B cell (primary cell): ENCODE data around the gene GNG13. TPM values are rescaled to one million over a fixed set of nuclear protein-coding genes. Genes with fewer than 3 reads are reported as not detected.

Experiments used
- ATAC-seq: fragments of 200-7000 bp; cut with Tn5 transposase; one replicate; pipeline ENCODE4 v1.10.0; 2021; ENCODE audit warnings: low read depth, mild to moderate bottlenecking, moderate number of reproducible peaks, moderate library complexity
- CTCF ChIA-PET: fragments of 350-600 bp; sonication (Branson Sonifier 250); formaldehyde crosslinking; loops from one replicate; lab custom pipeline; 2021; ENCODE audit warnings: antibody characterized with exemption, inconsistent platforms; lab: Charles Lee
- POLR2A ChIA-PET: fragments of 350-600 bp; sonication (Branson Sonifier 250); formaldehyde crosslinking; loops from one replicate; lab custom pipeline; 2021; ENCODE audit warnings: antibody characterized with exemption; lab: Charles Lee
- DNase-seq: peaks from one replicate; pipeline ENCODE4 v3.0.0; 2013
- H2AFZ ChIP-seq: 2 replicates; pipeline ENCODE4 v1.6.1; 2012; ENCODE audit warnings: mild to moderate bottlenecking, low read depth, low read length; ENCODE audit not compliant: insufficient read depth, poor library complexity, severe bottlenecking
- H3K27ac ChIP-seq, 2 donors: 1 replicate in 1 of 2; 2 replicates in 1 of 2; pipeline ENCODE4 v1.5.1; 2012 to 2013; ENCODE audit warnings: low read length in 2 of 2, mild to moderate bottlenecking in 2 of 2, moderate library complexity in 1 of 2
- H3K27me3 ChIP-seq, 4 experiments: fragments of 200-600 bp in 1 of 4; sonication (generic) in 1 of 4; replicated peaks in 1 of 4; 1 replicate in 2 of 4; 2 replicates in 2 of 4; pipeline versions ENCODE4 v1.6.1 to v1.7.0; 2013 to 2016; ENCODE audit warnings: low read length in 3 of 4, mild to moderate bottlenecking in 2 of 4, mixed read lengths in 1 of 4, moderate library complexity in 1 of 4; ENCODE audit not compliant: insufficient read depth in 4 of 4, control insufficient read depth in 3 of 4; ENCODE audit errors: control extremely low read depth in 1 of 4
- H3K36me3 ChIP-seq, 2 experiments: replicated peaks in 1 of 2; 1 replicate in 1 of 2; 2 replicates in 1 of 2; pipeline versions ENCODE4 v1.6.1 to v1.7.1; 2013; ENCODE audit warnings: low read length in 1 of 2; ENCODE audit not compliant: insufficient read depth in 2 of 2, control insufficient read depth in 1 of 2; ENCODE audit errors: control extremely low read depth in 1 of 2, extremely low read depth in 1 of 2
- H3K4me1 ChIP-seq, 2 donors: fragments of 200-600 bp in 1 of 2; sonication (generic) in 1 of 2; 1 replicate in 1 of 2; 2 replicates in 1 of 2; pipeline versions ENCODE4 v1.5.1 to v1.6.1; 2013 to 2017; ENCODE audit warnings: low read length in 2 of 2; ENCODE audit not compliant: control insufficient read depth in 2 of 2, insufficient read depth in 2 of 2
- H3K4me2 ChIP-seq: replicated peaks from 2 replicates; pipeline ENCODE3; 2012; ENCODE audit warnings: mild to moderate bottlenecking, low read depth, low read length; ENCODE audit not compliant: poor library complexity, severe bottlenecking
- H3K4me3 ChIP-seq, 5 experiments: fragments of 200-600 bp in 1 of 5; sonication (generic) in 1 of 5; 1 replicate in 3 of 5; 2 replicates in 2 of 5; pipeline versions ENCODE4 v1.5.1 to v1.7.0; 2011 to 2016; ENCODE audit warnings: low read length in 4 of 5, mild to moderate bottlenecking in 4 of 5, low read depth in 2 of 5, control low read depth in 1 of 5, moderate library complexity in 1 of 5; ENCODE audit not compliant: insufficient read depth in 1 of 5; ENCODE audit errors: control extremely low read depth in 1 of 5, extremely low read depth in 1 of 5
- H3K79me2 ChIP-seq: fragments of 200-600 bp; sonication (generic); one replicate; pipeline ENCODE4 v1.6.0; 2016; ENCODE audit warnings: low read length; ENCODE audit not compliant: control insufficient read depth, insufficient read depth
- H3K9ac ChIP-seq: fragments of 200-600 bp; sonication (generic); 2 replicates; pipeline ENCODE4 v1.6.1; 2017; ENCODE audit warnings: mild to moderate bottlenecking, low read length, moderate library complexity
- H3K9me3 ChIP-seq, 3 donors: one replicate each; pipeline versions ENCODE4 v1.6.1 to v1.7.1; 2013; ENCODE audit warnings: low read length in 2 of 3; ENCODE audit not compliant: control insufficient read depth in 2 of 3, insufficient read depth in 1 of 3; ENCODE audit errors: control extremely low read depth in 1 of 3
- H4K20me1 ChIP-seq: 2 replicates; pipeline ENCODE4 v1.6.0; 2012; ENCODE audit warnings: mild to moderate bottlenecking, low read length; ENCODE audit not compliant: insufficient read depth, control insufficient read depth, poor library complexity, severe bottlenecking
- H3K27ac Mint-ChIP-seq: one replicate; pipeline ENCODE4 v1.8.0; 2021; ENCODE audit warnings: mixed read lengths
- H3K27me3 Mint-ChIP-seq: one replicate; pipeline ENCODE4 v1.8.0; 2021; ENCODE audit warnings: mixed read lengths
- H3K4me1 Mint-ChIP-seq: one replicate; pipeline ENCODE4 v1.8.0; 2021; ENCODE audit warnings: mixed read lengths
- H3K4me3 Mint-ChIP-seq: one replicate; pipeline ENCODE4 v1.8.0; 2021; ENCODE audit warnings: mixed read lengths
- H3K9me3 Mint-ChIP-seq: one replicate; pipeline ENCODE4 v1.8.0; 2022; ENCODE audit warnings: mixed read lengths; ENCODE audit not compliant: insufficient read depth
- CTCF ChIP-seq: fragments of 200-600 bp; IDR thresholded peaks from one replicate; pipeline ENCODE4 v1.8.0; 2022; ENCODE audit warnings: antibody characterized with exemption, mild to moderate bottlenecking
- EZH2 ChIP-seq: IDR thresholded peaks from 2 replicates; pipeline ENCODE4 v1.6.1; 2012; ENCODE audit warnings: borderline replicate concordance, low read depth, mild to moderate bottlenecking, moderate library complexity, low read length; ENCODE audit not compliant: insufficient read depth, poor library complexity, severe bottlenecking
- WGBS: methylation state at CpG from one replicate; pipeline ENCODE4 v1.1.5; 2013; ENCODE audit warnings: missing lambda C conversion rate; ENCODE audit not compliant: insufficient coverage; 5-methylcytosine and 5-hydroxymethylcytosine counted together
- intact Hi-C: fragments of 100-400 bp; cut with micrococcal nuclease; formaldehyde crosslinking; loops from one replicate; pipeline ENCODE4 v1.10.0; 2022
- polyA plus RNA-seq: library from polyadenylated mRNA; depleted of rRNA; stranded (reverse); fragments of >200 nt; gene quantifications from 2 replicates; pipeline ENCODE4 v1.2.3, GENCODE V29; 2012
- total RNA-seq, 2 donors: library from RNA; stranded (reverse); fragments of 120-200 nt in 1 of 2; gene quantifications; 1 replicate in 1 of 2; 2 replicates in 1 of 2; pipeline versions ENCODE4 v1.2.3 to v1.2.4, GENCODE V29; 2013 to 2022

GNG13 gene
- total and polyA plus RNA-seq, 2 donors (not counting 1 experiment from before 2014, with no cell fraction given) = not detected

GRCh38 chr16:762595-763268 is 37.8 kb downstream of the GNG13 start:
- ChIA-PET CTCF (no interaction called here), POLR2A (no interaction called here)
- Histone ChIP-seq H3K4me3 (no peak overlapping the region), H3K4me1 (no peaks in the 10 kb centered on the region), H3K27ac (no peak overlapping the region), H4K20me1 (no peaks in the 10 kb centered on the region), H3K9me3 (no peaks in the 10 kb centered on the region), H3K9ac (no peak overlapping the region), H3K79me2 (no peaks in the 10 kb centered on the region), H3K36me3 (no peaks in the 10 kb centered on the region), H3K4me2 (no peak overlapping the region), H2AFZ (no peak overlapping the region), H3K27me3 (no peaks in the 10 kb centered on the region)
- Mint-ChIP-seq H3K27me3 (peaks cover 5% of the 10 kb centered on the region), H3K9me3 (no peaks in the 10 kb centered on the region), H3K4me3 (no peak overlapping the region), H3K4me1 (no peaks in the 10 kb centered on the region), H3K27ac (no peak overlapping the region)
- DNase-seq = no peak
- WGBS = 91% methylated on average over 13 of the region's 17 CpGs
- TF ChIP-seq CTCF = no peak
- no peak for TF ChIP-seq EZH2
- intact Hi-C loops = no loop called here
- no peak for ATAC-seq

GRCh38 chr16:761625-762513 is 38.7 kb downstream of the GNG13 start:
- H3K4me3 ChIP-seq = no peak overlapping the region
- ATAC-seq (no peak), DNase-seq (no peak)
- H4K20me1 ChIP-seq = no peaks in the 10 kb centered on the region
- 81% methylated on average over 20 of the region's 22 CpGs for WGBS
- no peak overlapping the region for H3K27ac ChIP-seq
- POLR2A ChIA-PET = no interaction called here
- H3K27me3 ChIP-seq = peaks cover 0 to 2% (median 0%) of the 10 kb centered on the region in 4 experiments
- no peak overlapping the region for H3K4me3 Mint-ChIP-seq
- H3K4me1 ChIP-seq = no peaks in the 10 kb centered on the region
- intact Hi-C loops = no loop called here
- H3K9me3 Mint-ChIP-seq = no peaks in the 10 kb centered on the region
- no peak overlapping the region for H3K27ac Mint-ChIP-seq
- no peaks in the 10 kb centered on the region for H3K4me1 Mint-ChIP-seq
- peaks cover 9% of the 10 kb centered on the region for H3K27me3 Mint-ChIP-seq
- no peak overlapping the region for H3K9ac ChIP-seq
- CTCF ChIA-PET = no interaction called here
- TF ChIP-seq EZH2 (no peak), CTCF (no peak)
- H3K79me2 ChIP-seq = no peaks in the 10 kb centered on the region
- H3K36me3 ChIP-seq = no peaks in the 10 kb centered on the region
- no peak overlapping the region for H3K4me2 ChIP-seq
- peaks cover 0 to under 1% (median 0%) of the 10 kb centered on the region in 3 donors for H3K9me3 ChIP-seq
- H2AFZ ChIP-seq = no peak overlapping the region
